ENCODE results near the gene KCNT2. TPM values are rescaled to one million over a fixed set of nuclear protein-coding genes. Genes with fewer than 3 reads are reported as not detected.

Gene KCNT2
- total RNA-seq, 1 donor from 2014 or later, result 26.2 TPM

GRCh38 chr1:196376630-196377328, 231.5 kb downstream of the KCNT2 start:
- H3K36me3 Mint-ChIP-seq (ENCODE audit: unreplicated experiment), result peaks cover 2% of the 10 kb centered on the region
- H3K27ac Mint-ChIP-seq (ENCODE audit: unreplicated experiment), result no peak overlapping the region
- no peak overlapping the region for H3K4me3 Mint-ChIP-seq (ENCODE audit: unreplicated experiment)
- peaks cover 20% of the 10 kb centered on the region for H3K4me1 Mint-ChIP-seq (ENCODE audit: unreplicated experiment)
- H3K27me3 Mint-ChIP-seq (ENCODE audit: unreplicated experiment), result no peaks in the 10 kb centered on the region
- no peak for DNase-seq (ENCODE audit: extremely low spot score, unreplicated experiment)
- H3K9me3 Mint-ChIP-seq (ENCODE audit: unreplicated experiment), result no peaks in the 10 kb centered on the region
- no peak for TF ChIP-seq CTCF (IDR thresholded peaks at IDR 0.05)

- Mint-ChIP-seq H3K27ac (ENCODE audit: unreplicated experiment) (peak overlapping the region; percentile 4), H3K36me3 (ENCODE audit: unreplicated experiment) (peaks cover 12% of the 10 kb centered on the region), H3K4me3 (ENCODE audit: unreplicated experiment) (no peak overlapping the region), H3K27me3 (ENCODE audit: unreplicated experiment) (no peaks in the 10 kb centered on the region), H3K9me3 (ENCODE audit: unreplicated experiment) (no peaks in the 10 kb centered on the region), H3K4me1 (ENCODE audit: unreplicated experiment) (peaks cover 19% of the 10 kb centered on the region)
- no peak for DNase-seq (ENCODE audit: extremely low spot score, unreplicated experiment)
- no peak for TF ChIP-seq CTCF (IDR thresholded peaks at IDR 0.05)
Observed at GRCh38 chr1:196373798-196374197, 234.4 kb downstream of the KCNT2 start.

- Mint-ChIP-seq H3K27me3 (ENCODE audit: unreplicated experiment) (no peaks in the 10 kb centered on the region), H3K4me1 (ENCODE audit: unreplicated experiment) (peaks cover 19% of the 10 kb centered on the region), H3K36me3 (ENCODE audit: unreplicated experiment) (peaks cover 15% of the 10 kb centered on the region), H3K4me3 (ENCODE audit: unreplicated experiment) (no peak overlapping the region), H3K9me3 (ENCODE audit: unreplicated experiment) (no peaks in the 10 kb centered on the region), H3K27ac (ENCODE audit: unreplicated experiment) (no peak overlapping the region)
- no peak for DNase-seq (ENCODE audit: extremely low spot score, unreplicated experiment)
- peak; percentile 48 for TF ChIP-seq CTCF (IDR thresholded peaks at IDR 0.05)
Observed at GRCh38 chr1:196372896-196373536, 235.2 kb downstream of the KCNT2 start.

GRCh38 chr1:196367838-196368237, 240.4 kb downstream of the KCNT2 start:
- H3K4me3 Mint-ChIP-seq (ENCODE audit: unreplicated experiment), result no peak overlapping the region
- no peak for DNase-seq (ENCODE audit: extremely low spot score, unreplicated experiment)
- H3K27ac Mint-ChIP-seq (ENCODE audit: unreplicated experiment), result no peak overlapping the region
- peaks cover 15% of the 10 kb centered on the region for H3K36me3 Mint-ChIP-seq (ENCODE audit: unreplicated experiment)
- no peaks in the 10 kb centered on the region for H3K27me3 Mint-ChIP-seq (ENCODE audit: unreplicated experiment)
- H3K9me3 Mint-ChIP-seq (ENCODE audit: unreplicated experiment), result no peaks in the 10 kb centered on the region
- no peak for TF ChIP-seq CTCF (IDR thresholded peaks at IDR 0.05)
- peaks cover 2% of the 10 kb centered on the region for H3K4me1 Mint-ChIP-seq (ENCODE audit: unreplicated experiment)

- Mint-ChIP-seq H3K4me3 (ENCODE audit: unreplicated experiment) (no peak overlapping the region), H3K4me1 (ENCODE audit: unreplicated experiment) (peaks cover 2% of the 10 kb centered on the region), H3K36me3 (ENCODE audit: unreplicated experiment) (peaks cover 15% of the 10 kb centered on the region), H3K27ac (ENCODE audit: unreplicated experiment) (no peak overlapping the region), H3K27me3 (ENCODE audit: unreplicated experiment) (no peaks in the 10 kb centered on the region), H3K9me3 (ENCODE audit: unreplicated experiment) (no peaks in the 10 kb centered on the region)
- no peak for TF ChIP-seq CTCF (IDR thresholded peaks at IDR 0.05)
- DNase-seq (ENCODE audit: extremely low spot score, unreplicated experiment), result no peak
Observed at GRCh38 chr1:196366817-196367495, 241.3 kb downstream of the KCNT2 start.

Data from osteocyte (in vitro differentiated cells).